SH-SY5Y (cell line): ENCODE data around the gene COBL.

Experiments used
- GATA2 ChIP-seq: IDR thresholded peaks from 2 replicates; pipeline ENCODE4 v1.6.1; 2011; ENCODE audit warnings: mild to moderate bottlenecking, low read depth, low read length
- GATA3 ChIP-seq: IDR thresholded peaks from 2 replicates; pipeline ENCODE4 v1.6.1; 2011; ENCODE audit warnings: low read depth, mild to moderate bottlenecking, low read length, moderate library complexity

Gene COBL

GRCh38 chr7:51019891-51020870, 296.4 kb downstream of the COBL start:
- TF ChIP-seq GATA2 (no peak), GATA3 (no peak)

- TF ChIP-seq GATA3 (no peak), GATA2 (no peak)
Observed at GRCh38 chr7:51019191-51019844, 297.3 kb downstream of the COBL start.

GRCh38 chr7:51017576-51018535, 298.8 kb downstream of the COBL start:
- TF ChIP-seq GATA2 = no peak
- TF ChIP-seq GATA3 = no peak

- TF ChIP-seq GATA3 (no peak), GATA2 (no peak)
Observed at GRCh38 chr7:51016546-51016945, 300.1 kb downstream of the COBL start.

GRCh38 chr7:51015581-51015980, 301.0 kb downstream of the COBL start:
- TF ChIP-seq GATA3 (no peak), GATA2 (no peak)

- TF ChIP-seq GATA2 (no peak), GATA3 (no peak)
Observed at GRCh38 chr7:51014811-51015210, 301.8 kb downstream of the COBL start.

- TF ChIP-seq GATA2 = no peak
- no peak for TF ChIP-seq GATA3
Observed at GRCh38 chr7:51013861-51014511, 302.6 kb downstream of the COBL start.

GRCh38 chr7:51013218-51013786, 303.3 kb downstream of the COBL start:
- TF ChIP-seq GATA3 (no peak), GATA2 (no peak)

- TF ChIP-seq GATA2 = no peak
- no peak for TF ChIP-seq GATA3
Observed at GRCh38 chr7:51012569-51013217, 303.9 kb downstream of the COBL start.

GRCh38 chr7:51011710-51012350, 304.8 kb downstream of the COBL start:
- no peak for TF ChIP-seq GATA2
- TF ChIP-seq GATA3 = no peak

GRCh38 chr7:51010534-51010933, 306.1 kb downstream of the COBL start:
- TF ChIP-seq GATA3 (no peak), GATA2 (no peak)

GRCh38 chr7:51009716-51010496, 306.7 kb downstream of the COBL start:
- TF ChIP-seq GATA3 (no peak), GATA2 (no peak)
